Hepatocyte (in vitro differentiated cells): ENCODE measurements around the gene WNT4. TPM values are rescaled to one million over a fixed set of nuclear protein-coding genes. Genes with fewer than 3 reads are reported as not detected.

ENCODE experiments used
- DNase-seq: peaks from one replicate; pipeline ENCODE4 v3.0.0-alpha.2; 2016; ENCODE audit warnings: low spot score
- H2AFZ ChIP-seq: fragments of 200-600 bp; sonication (generic); 2 replicates; pipeline ENCODE4 v1.6.0; 2016; ENCODE audit warnings: antibody characterized with exemption, mild to moderate bottlenecking
- H3K27ac ChIP-seq: fragments of 200-600 bp; sonication (generic); 2 replicates; pipeline ENCODE4 v1.5.1; 2016; ENCODE audit warnings: mild to moderate bottlenecking
- H3K27me3 ChIP-seq: fragments of 200-600 bp; sonication (generic); 2 replicates; pipeline ENCODE4 v1.6.1; 2016
- H3K36me3 ChIP-seq: fragments of 200-600 bp; sonication (generic); replicated peaks from 2 replicates; pipeline ENCODE4 v1.5.1; 2016; ENCODE audit warnings: low read depth; ENCODE audit not compliant: insufficient read depth
- H3K4me1 ChIP-seq: fragments of 200-600 bp; sonication (generic); 2 replicates; pipeline ENCODE4 v1.5.1; 2016; ENCODE audit warnings: mild to moderate bottlenecking, moderate library complexity; ENCODE audit not compliant: insufficient read depth
- H3K4me2 ChIP-seq: fragments of 200-600 bp; sonication (generic); 2 replicates; pipeline ENCODE4 v1.6.0; 2016
- H3K4me3 ChIP-seq: fragments of 200-600 bp; sonication (generic); 2 replicates; pipeline ENCODE4 v1.5.1; 2016; ENCODE audit warnings: mild to moderate bottlenecking
- H3K79me2 ChIP-seq: fragments of 200-600 bp; sonication (generic); 2 replicates; pipeline ENCODE4 v1.6.0; 2017; ENCODE audit warnings: mild to moderate bottlenecking
- H3K9me2 ChIP-seq: fragments of 200-600 bp; sonication (generic); replicated peaks from 2 replicates; pipeline ENCODE4 v1.6.0; 2017; ENCODE audit warnings: mild to moderate bottlenecking; ENCODE audit not compliant: insufficient read depth
- H3K9me3 ChIP-seq: fragments of 200-600 bp; sonication (generic); 2 replicates; pipeline ENCODE4 v1.5.1; 2016; ENCODE audit warnings: low read depth, mild to moderate bottlenecking
- H4K20me1 ChIP-seq: fragments of 200-600 bp; sonication (generic); 2 replicates; pipeline ENCODE4 v1.6.0; 2016; ENCODE audit warnings: mild to moderate bottlenecking; ENCODE audit not compliant: insufficient read depth, poor library complexity, severe bottlenecking
- CTCF ChIP-seq: fragments of 200-600 bp; sonication (generic); IDR thresholded peaks from 2 replicates; pipeline ENCODE4 v1.5.1; 2016; ENCODE audit warnings: antibody characterized with exemption, mild to moderate bottlenecking; ENCODE audit not compliant: poor library complexity
- EZH2 ChIP-seq: fragments of 200-600 bp; sonication (generic); IDR thresholded peaks from 2 replicates; pipeline ENCODE4 v1.6.1; 2016; ENCODE audit warnings: antibody characterized with exemption, mild to moderate bottlenecking, borderline replicate concordance
- EZH2phosphoT487 ChIP-seq: fragments of 200-600 bp; sonication (generic); IDR thresholded peaks from one replicate; pipeline ENCODE4 v1.6.1; 2018; ENCODE audit warnings: antibody characterized with exemption, mild to moderate bottlenecking, low read depth, moderate library complexity; ENCODE audit not compliant: unreplicated experiment, severe bottlenecking
- whole genome bisulfite sequencing: methylation state at CpG from one replicate; pipeline ENCODE4 v1.1.6; 2016; ENCODE audit warnings: low lambda C conversion rate; ENCODE audit errors: missing lambda C conversion rate; 5-methylcytosine and 5-hydroxymethylcytosine counted together
- polyA plus RNA-seq: library from polyadenylated mRNA; unstranded; fragments of >200 nt; fragmentation: Nextera tagmentation; extraction: Ambion mirVana; gene quantifications from 2 replicates; pipeline ENCODE4 v1.2.1, GENCODE V29; 2016
- total RNA-seq: library from RNA; depleted of rRNA; stranded (reverse); fragments of >200 nt; gene quantifications from 2 replicates; pipeline ENCODE4 v1.2.3, GENCODE V29; 2014

WNT4 gene
- total and polyA plus RNA-seq, 2 experiments from 2014 or later = 1.7 to 5.1 TPM

- 84% methylated on average over 6 of the region's 6 CpGs for WGBS
- H4K20me1 ChIP-seq = no peaks in the 10 kb centered on the region
- peaks cover 3% of the 10 kb centered on the region for H3K4me1 ChIP-seq
- no peak overlapping the region for H3K4me3 ChIP-seq
- H3K79me2 ChIP-seq = no peaks in the 10 kb centered on the region
- no peak overlapping the region for H2AFZ ChIP-seq
- TF ChIP-seq EZH2 (no peak), EZH2phosphoT487 (no peak), CTCF (no peak)
- DNase-seq = no peak
- H3K27ac ChIP-seq = no peak overlapping the region
- H3K9me3 ChIP-seq = no peaks in the 10 kb centered on the region
- no peak overlapping the region for H3K4me2 ChIP-seq
- H3K27me3 ChIP-seq = peaks cover 16% of the 10 kb centered on the region
- no peaks in the 10 kb centered on the region for H3K9me2 ChIP-seq
- H3K36me3 ChIP-seq = no peaks in the 10 kb centered on the region
These were observed 8.0 kb upstream of the WNT4 start for GRCh38 chr1:22150923-22151322.

- Histone ChIP-seq H3K36me3 (no peaks in the 10 kb centered on the region), H3K27ac (no peak overlapping the region), H3K4me2 (peak overlapping the region; percentile 96), H3K4me1 (peaks cover 24% of the 10 kb centered on the region), H3K9me3 (no peaks in the 10 kb centered on the region), H3K27me3 (peaks cover 55% of the 10 kb centered on the region), H4K20me1 (peaks cover 6% of the 10 kb centered on the region), H3K9me2 (no peaks in the 10 kb centered on the region), H3K4me3 (peak overlapping the region; percentile 67), H2AFZ (no peak overlapping the region), H3K79me2 (no peaks in the 10 kb centered on the region)
- TF ChIP-seq EZH2phosphoT487 (no peak), CTCF (no peak), EZH2 (no peak)
- WGBS = 0% methylated on average over 25 of the region's 102 CpGs
- DNase-seq = peak; percentile 54
These were observed 407 bp downstream of the WNT4 start for GRCh38 chr1:22142315-22143064.

DNA sequence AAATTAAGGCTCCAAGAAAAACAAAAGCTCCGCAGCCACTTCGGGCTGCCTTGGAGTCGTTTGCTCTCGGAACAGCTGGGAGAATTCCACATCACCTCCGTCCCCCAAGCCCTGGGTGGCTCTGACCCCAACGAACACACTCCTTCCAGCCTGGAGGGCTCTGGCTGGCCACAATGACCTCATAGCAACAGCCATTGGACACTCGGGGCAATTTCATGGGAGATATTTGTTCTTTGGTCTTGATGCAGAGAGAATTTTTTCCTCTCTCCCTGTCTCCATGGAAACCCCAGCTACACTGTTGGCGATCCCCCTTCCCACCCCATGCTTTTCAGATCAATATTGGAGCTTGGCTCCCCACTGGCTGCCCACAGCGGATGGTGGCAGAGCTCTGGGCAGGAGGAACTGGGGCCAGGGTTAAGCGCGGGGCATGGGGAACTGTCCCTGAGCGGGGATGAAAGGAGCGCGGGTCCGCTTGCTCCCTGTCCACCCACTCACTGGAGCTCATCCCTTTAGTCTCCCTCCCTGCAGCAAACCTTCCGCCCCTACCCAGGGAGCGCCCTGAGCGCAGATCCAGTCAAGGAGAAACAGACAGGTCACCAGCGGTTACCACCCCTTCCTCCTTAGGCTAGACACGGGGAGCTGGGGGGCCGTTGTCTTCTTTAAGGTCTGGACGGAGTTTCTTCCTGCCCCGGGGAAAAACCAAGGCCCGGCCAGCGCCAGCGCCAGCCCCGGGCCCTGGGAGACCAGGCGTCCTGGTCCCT is 1.2 kb downstream of the WNT4 start:
- Histone ChIP-seq H3K36me3 (no peaks in the 10 kb centered on the region), H3K27ac (no peak overlapping the region), H4K20me1 (peaks cover 6% of the 10 kb centered on the region), H3K9me3 (no peaks in the 10 kb centered on the region), H3K79me2 (no peaks in the 10 kb centered on the region), H3K4me3 (peak overlapping the region; percentile 67), H3K4me1 (peaks cover 31% of the 10 kb centered on the region), H3K27me3 (peaks cover 51% of the 10 kb centered on the region), H3K9me2 (no peaks in the 10 kb centered on the region), H2AFZ (no peak overlapping the region), H3K4me2 (peak overlapping the region; percentile 96)
- DNase-seq = peak; percentile 27
- 8% methylated on average over 28 of the region's 28 CpGs for WGBS
- TF ChIP-seq CTCF = no peak
